ENCODE measurements around the gene RNF220. TPM values are rescaled to one million over a fixed set of nuclear protein-coding genes. Genes with fewer than 3 reads are reported as not detected.

Gene RNF220
- total RNA-seq, 1 donor from 2014 or later = 47.1 TPM

- Histone ChIP-seq H3K79me2 (ENCODE audit: insufficient read depth, low read length) (no peaks in the 10 kb centered on the region), H3K27ac (ENCODE audit: low read depth, low read length) (no peak overlapping the region), H3K9me3 (ENCODE audit: insufficient read depth, low read depth, low read length) (no peaks in the 10 kb centered on the region), H3K9ac (ENCODE audit: low read length) (no peak overlapping the region), H2AFZ (ENCODE audit: low read depth, low read length) (no peak overlapping the region), H3K27me3 (ENCODE audit: insufficient read depth, low read length) (peaks cover 13% of the 10 kb centered on the region), H3K4me2 (ENCODE audit: low read length) (no peak overlapping the region), H3K4me1 (ENCODE audit: insufficient read depth, low read length) (no peaks in the 10 kb centered on the region), H3K4me3 (ENCODE audit: insufficient read depth, low read depth, low read length) (no peak overlapping the region), H4K20me1 (ENCODE audit: insufficient read depth, low read length) (no peaks in the 10 kb centered on the region), H3K36me3 (ENCODE audit: insufficient read depth, low read length) (no peaks in the 10 kb centered on the region)
- peaks cover 50% of the 10 kb centered on the region for H3K27me3 Mint-ChIP-seq (ENCODE audit: low read depth, unreplicated experiment)
- no peak overlapping the region for H3K27ac Mint-ChIP-seq (ENCODE audit: unreplicated experiment)
- no peak for FAIRE-seq
- TF ChIP-seq EZH2 (IDR thresholded peaks at IDR 0.05; ENCODE audit: insufficient read depth, low read length) (no peak), CTCF (IDR thresholded peaks at IDR 0.05; ENCODE audit: insufficient read depth, low read depth, low read length) (no peak)
- no peak overlapping the region for H3K4me3 Mint-ChIP-seq (ENCODE audit: unreplicated experiment)
- peaks cover 4% of the 10 kb centered on the region for H3K36me3 Mint-ChIP-seq (ENCODE audit: low read depth, unreplicated experiment)
- peaks cover 8% of the 10 kb centered on the region for H3K4me1 Mint-ChIP-seq (ENCODE audit: low read depth, unreplicated experiment)
- no peak for DNase-seq (ENCODE audit: low read depth)
- no peaks in the 10 kb centered on the region for H3K9me3 Mint-ChIP-seq (ENCODE audit: unreplicated experiment)
Measured at GRCh38 chr1:44366371-44366975, 38.6 kb upstream of the RNF220 start.

GRCh38 chr1:44367944-44368343 lies 37.1 kb upstream of the RNF220 start:
- Histone ChIP-seq H3K27me3 (ENCODE audit: insufficient read depth, low read length) (peaks cover 13% of the 10 kb centered on the region), H3K27ac (ENCODE audit: low read depth, low read length) (no peak overlapping the region), H3K4me1 (ENCODE audit: insufficient read depth, low read length) (no peaks in the 10 kb centered on the region), H3K4me3 (ENCODE audit: insufficient read depth, low read depth, low read length) (no peak overlapping the region), H3K79me2 (ENCODE audit: insufficient read depth, low read length) (no peaks in the 10 kb centered on the region), H2AFZ (ENCODE audit: low read depth, low read length) (no peak overlapping the region), H3K4me2 (ENCODE audit: low read length) (no peak overlapping the region), H3K9me3 (ENCODE audit: insufficient read depth, low read depth, low read length) (no peaks in the 10 kb centered on the region), H3K9ac (ENCODE audit: low read length) (no peak overlapping the region), H3K36me3 (ENCODE audit: insufficient read depth, low read length) (no peaks in the 10 kb centered on the region), H4K20me1 (ENCODE audit: insufficient read depth, low read length) (no peaks in the 10 kb centered on the region)
- Mint-ChIP-seq H3K9me3 (ENCODE audit: unreplicated experiment) (no peaks in the 10 kb centered on the region), H3K27ac (ENCODE audit: unreplicated experiment) (no peak overlapping the region), H3K4me3 (ENCODE audit: unreplicated experiment) (no peak overlapping the region), H3K27me3 (ENCODE audit: low read depth, unreplicated experiment) (peaks cover 50% of the 10 kb centered on the region), H3K4me1 (ENCODE audit: low read depth, unreplicated experiment) (peaks cover 8% of the 10 kb centered on the region), H3K36me3 (ENCODE audit: low read depth, unreplicated experiment) (peaks cover 4% of the 10 kb centered on the region)
- TF ChIP-seq CTCF (IDR thresholded peaks at IDR 0.05; ENCODE audit: insufficient read depth, low read depth, low read length) (no peak), EZH2 (IDR thresholded peaks at IDR 0.05; ENCODE audit: insufficient read depth, low read length) (no peak)
- DNase-seq (ENCODE audit: low read depth) (no peak), FAIRE-seq (no peak)

GRCh38 chr1:44368471-44369151 lies 36.4 kb upstream of the RNF220 start:
- Histone ChIP-seq H3K9ac (ENCODE audit: low read length) (no peak overlapping the region), H3K27ac (ENCODE audit: low read depth, low read length) (no peak overlapping the region), H4K20me1 (ENCODE audit: insufficient read depth, low read length) (no peaks in the 10 kb centered on the region), H2AFZ (ENCODE audit: low read depth, low read length) (no peak overlapping the region), H3K4me3 (ENCODE audit: insufficient read depth, low read depth, low read length) (no peak overlapping the region), H3K79me2 (ENCODE audit: insufficient read depth, low read length) (no peaks in the 10 kb centered on the region), H3K4me2 (ENCODE audit: low read length) (no peak overlapping the region), H3K4me1 (ENCODE audit: insufficient read depth, low read length) (no peaks in the 10 kb centered on the region), H3K9me3 (ENCODE audit: insufficient read depth, low read depth, low read length) (no peaks in the 10 kb centered on the region), H3K36me3 (ENCODE audit: insufficient read depth, low read length) (no peaks in the 10 kb centered on the region), H3K27me3 (ENCODE audit: insufficient read depth, low read length) (peaks cover 13% of the 10 kb centered on the region)
- TF ChIP-seq EZH2 (IDR thresholded peaks at IDR 0.05; ENCODE audit: insufficient read depth, low read length) (no peak), CTCF (IDR thresholded peaks at IDR 0.05; ENCODE audit: insufficient read depth, low read depth, low read length) (no peak)
- no peaks in the 10 kb centered on the region for H3K9me3 Mint-ChIP-seq (ENCODE audit: unreplicated experiment)
- no peak overlapping the region for H3K4me3 Mint-ChIP-seq (ENCODE audit: unreplicated experiment)
- peaks cover 45% of the 10 kb centered on the region for H3K27me3 Mint-ChIP-seq (ENCODE audit: low read depth, unreplicated experiment)
- peaks cover 4% of the 10 kb centered on the region for H3K36me3 Mint-ChIP-seq (ENCODE audit: low read depth, unreplicated experiment)
- FAIRE-seq (no peak), DNase-seq (ENCODE audit: low read depth) (no peak)
- H3K4me1 Mint-ChIP-seq (ENCODE audit: low read depth, unreplicated experiment) = peaks cover 8% of the 10 kb centered on the region
- peak overlapping the region; percentile 66 for H3K27ac Mint-ChIP-seq (ENCODE audit: unreplicated experiment)

All from astrocyte (in vitro differentiated cells and primary cell).